H9 (cell line): ENCODE data around the gene GUK1. TPM values are rescaled to one million over a fixed set of nuclear protein-coding genes. Genes with fewer than 3 reads are reported as not detected.

Source experiments
- DNase-seq: peaks from one replicate; pipeline ENCODE4 v3.0.0-alpha.2; 2017
- H2AFZ ChIP-seq: one replicate; pipeline ENCODE4 v1.6.1; 2013; ENCODE audit warnings: mild to moderate bottlenecking, low read length, control low read depth, moderate library complexity
- H2AK5ac ChIP-seq: 2 replicates; pipeline ENCODE4 v1.6.1; 2013; ENCODE audit warnings: low read length, control low read depth, mixed read lengths; ENCODE audit not compliant: insufficient read length
- H2BK120ac ChIP-seq: one replicate; pipeline ENCODE4 v1.6.1; 2013; ENCODE audit warnings: low read depth, mild to moderate bottlenecking, low read length, control low read depth, inconsistent platforms; ENCODE audit not compliant: poor library complexity, severe bottlenecking
- H2BK12ac ChIP-seq: 2 replicates; pipeline ENCODE4 v1.6.1; 2013; ENCODE audit warnings: low read length, control low read depth, mixed read lengths, low read depth; ENCODE audit not compliant: insufficient read length
- H2BK15ac ChIP-seq: 2 replicates; pipeline ENCODE4 v1.6.1; 2013; ENCODE audit warnings: low read depth, low read length, control low read depth
- H2BK20ac ChIP-seq: one replicate; pipeline ENCODE4 v1.6.1; 2013; ENCODE audit warnings: low read depth, mild to moderate bottlenecking, low read length, control low read depth, inconsistent platforms; ENCODE audit not compliant: poor library complexity, severe bottlenecking
- H2BK5ac ChIP-seq: 2 replicates; pipeline ENCODE4 v1.6.1; 2013; ENCODE audit warnings: low read length, control low read depth, mixed read lengths; ENCODE audit not compliant: insufficient read length
- H3K14ac ChIP-seq: 2 replicates; pipeline ENCODE4 v1.6.1; 2013; ENCODE audit warnings: low read length, control low read depth; ENCODE audit not compliant: insufficient read depth
- H3K18ac ChIP-seq: 2 replicates; pipeline ENCODE4 v1.6.1; 2013; ENCODE audit warnings: low read depth, mild to moderate bottlenecking, mixed read lengths, low read length, control low read depth; ENCODE audit not compliant: insufficient read length
- H3K23ac ChIP-seq: 2 replicates; pipeline ENCODE4 v1.6.1; 2013; ENCODE audit warnings: low read length, control low read depth, mixed read lengths, low read depth; ENCODE audit not compliant: insufficient read length
- H3K23me2 ChIP-seq: 2 replicates; pipeline ENCODE4 v1.6.1; 2013; ENCODE audit warnings: low read depth, mild to moderate bottlenecking, mixed read lengths, low read length, control low read depth; ENCODE audit not compliant: insufficient read length, poor library complexity, severe bottlenecking
- H3K27ac ChIP-seq: 2 replicates; pipeline ENCODE4 v1.5.1; 2013; ENCODE audit warnings: low read length, control low read depth, mixed read lengths, low read depth; ENCODE audit not compliant: insufficient read length
- H3K27me3 ChIP-seq: 2 replicates; pipeline ENCODE4 v1.6.1; 2013; ENCODE audit warnings: low read length, control low read depth, inconsistent platforms; ENCODE audit not compliant: insufficient read depth
- H3K4ac ChIP-seq: 2 replicates; pipeline ENCODE4 v1.6.1; 2013; ENCODE audit warnings: low read depth, mild to moderate bottlenecking, control low read depth, inconsistent platforms, low read length, moderate library complexity
- H3K4me1 ChIP-seq: 2 replicates; pipeline ENCODE4 v1.6.1; 2013; ENCODE audit warnings: low read length, control low read depth, inconsistent platforms; ENCODE audit not compliant: insufficient read depth
- H3K4me2 ChIP-seq: 2 replicates; pipeline ENCODE4 v1.6.1; 2013; ENCODE audit warnings: low read length, control low read depth, mixed read lengths; ENCODE audit not compliant: insufficient read length, insufficient read depth
- H3K56ac ChIP-seq: 2 replicates; pipeline ENCODE4 v1.6.1; 2013; ENCODE audit warnings: low read depth, mild to moderate bottlenecking, mixed read lengths, low read length, control low read depth; ENCODE audit not compliant: insufficient read length
- H3K79me1 ChIP-seq: 2 replicates; pipeline ENCODE4 v1.6.1; 2013; ENCODE audit warnings: low read depth, mild to moderate bottlenecking, moderate library complexity, low read length, control low read depth, inconsistent platforms; ENCODE audit not compliant: insufficient read depth, poor library complexity, severe bottlenecking
- H3K79me2 ChIP-seq: 2 replicates; pipeline ENCODE4 v1.6.1; 2013; ENCODE audit warnings: low read length, control low read depth, inconsistent platforms; ENCODE audit not compliant: insufficient read depth
- H3K9ac ChIP-seq: 2 replicates; pipeline ENCODE4 v1.6.1; 2013; ENCODE audit warnings: low read length, control low read depth, mixed read lengths; ENCODE audit not compliant: insufficient read length; ENCODE audit errors: extremely low read depth
- H3K9me3 ChIP-seq: one replicate; pipeline ENCODE4 v1.6.1; 2013; ENCODE audit warnings: low read depth, low read length, inconsistent platforms; ENCODE audit not compliant: control insufficient read depth
- H3T11ph ChIP-seq: one replicate; pipeline ENCODE4 v1.6.1; 2013; ENCODE audit warnings: mild to moderate bottlenecking, low read length, control low read depth, inconsistent platforms
- H4K20me1 ChIP-seq: one replicate; pipeline ENCODE4 v1.6.1; 2013; ENCODE audit not compliant: control insufficient read depth, insufficient read length, insufficient read depth
- H4K5ac ChIP-seq: 2 replicates; pipeline ENCODE4 v1.6.1; 2013; ENCODE audit warnings: low read depth, mild to moderate bottlenecking, mixed read lengths, low read length, control low read depth; ENCODE audit not compliant: insufficient read length
- H4K8ac ChIP-seq: replicated peaks from 2 replicates; pipeline ENCODE4 v1.6.1; 2013; ENCODE audit warnings: low read length, control low read depth, mixed read lengths, low read depth; ENCODE audit not compliant: insufficient read length
- H4K91ac ChIP-seq: 2 replicates; pipeline ENCODE4 v1.6.1; 2013; ENCODE audit warnings: low read depth, mild to moderate bottlenecking, moderate library complexity, mixed read lengths, low read length, control low read depth; ENCODE audit not compliant: insufficient read length
- H3K27ac Mint-ChIP-seq, 3 experiments: 2 replicates in 2 of 3; 3 replicates in 1 of 3; pipeline ENCODE4 v1.8.0; 2020 to 2021; ENCODE audit warnings: mixed read lengths in 3 of 3, mild to moderate bottlenecking in 1 of 3, moderate library complexity in 1 of 3
- H3K27me3 Mint-ChIP-seq: 2 replicates; pipeline ENCODE4 v1.8.0; 2021; ENCODE audit warnings: low read depth, mild to moderate bottlenecking, moderate library complexity, mixed read lengths
- H3K36me3 Mint-ChIP-seq, 3 experiments: 2 replicates in 2 of 3; 3 replicates in 1 of 3; pipeline ENCODE4 v1.8.0; 2020 to 2021; ENCODE audit warnings: low read depth in 3 of 3, mixed read lengths in 3 of 3; ENCODE audit not compliant: insufficient read depth in 1 of 3
- H3K4me1 Mint-ChIP-seq, 2 experiments: 2 replicates each; pipeline ENCODE4 v1.8.0; 2020; ENCODE audit warnings: mixed read lengths in 2 of 2
- H3K4me3 Mint-ChIP-seq, 2 experiments: 2 replicates in 1 of 2; 3 replicates in 1 of 2; pipeline ENCODE4 v1.8.0; 2020 to 2021; ENCODE audit warnings: mild to moderate bottlenecking in 2 of 2, mixed read lengths in 2 of 2, moderate library complexity in 1 of 2
- H3K9me3 Mint-ChIP-seq, 2 experiments: 2 replicates in 1 of 2; 3 replicates in 1 of 2; pipeline ENCODE4 v1.8.0; 2020; ENCODE audit warnings: mild to moderate bottlenecking in 2 of 2, mixed read lengths in 2 of 2, moderate library complexity in 1 of 2
- WGBS: extraction: QIAGEN DNeasy Blood & Tissue Kit; methylation state at CpG from one replicate; pipeline ENCODE4 v1.1.7; 2013; ENCODE audit warnings: missing lambda C conversion rate, low lambda C conversion rate, mixed read lengths; ENCODE audit not compliant: insufficient read length; ENCODE audit errors: extremely low coverage; 5-methylcytosine and 5-hydroxymethylcytosine counted together
- total RNA-seq: library from RNA; stranded (reverse); gene quantifications from 2 replicates; pipeline ENCODE4 v1.2.1, GENCODE V29; 2021
- TF ChIP-seq, protein P1 (sequence below): fragments of 200-600 bp; sonication (generic); conservative IDR thresholded peaks from 3 replicates; pipeline ENCODE4 v1.8.0; 2021; ENCODE audit warnings: antibody characterized with exemption, mild to moderate bottlenecking

The GUK1 gene
- total RNA-seq, 1 experiment from 2014 or later, result 88.2 TPM

DNA sequence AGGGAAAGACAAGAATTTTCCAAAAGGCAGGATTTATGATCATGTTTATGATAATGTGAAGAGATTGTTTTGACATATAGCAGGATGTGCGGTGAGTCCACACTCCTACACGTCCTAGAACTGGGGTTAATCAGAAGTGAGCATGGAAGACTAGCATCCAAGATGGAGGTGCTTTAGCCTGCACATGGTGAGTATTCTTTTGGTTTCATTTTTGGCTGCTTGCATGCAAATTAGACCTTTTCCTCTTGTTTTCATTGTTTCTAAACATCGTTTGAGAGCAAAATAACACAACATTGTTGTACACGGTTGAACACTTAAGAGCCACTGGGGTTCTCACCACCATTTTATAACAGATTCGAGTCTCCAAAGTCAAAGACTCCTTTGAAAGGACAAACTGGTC lies 14.9 kb upstream of the GUK1 start:
- no peaks in the 10 kb centered on the region for H3K23me2 ChIP-seq
- H3K4me1 Mint-ChIP-seq, result 0 out of 4 replicates have a peak, but pooled peaks cover 0 to 3% of the 10 kb centered on the region in 2 experiments
- H3K27me3 ChIP-seq, result peaks cover 2% of the 10 kb centered on the region; the same call in 1 of the 2 replicates
- no peak overlapping the region for H3K4me2 ChIP-seq
- H3K27me3 Mint-ChIP-seq, result peaks cover 82% of the 10 kb centered on the region
- no peak overlapping the region for H4K91ac ChIP-seq
- DNase-seq, result no peak
- H3K23ac ChIP-seq, result no peak overlapping the region
- no peak overlapping the region for H2BK20ac ChIP-seq
- no peak overlapping the region for H2BK12ac ChIP-seq
- H2BK15ac ChIP-seq, result no peak overlapping the region
- H2BK120ac ChIP-seq, result no peak overlapping the region
- no peak overlapping the region for H2AK5ac ChIP-seq
- WGBS, result no CpG with 5 or more reads among the region's 5 CpGs
- H3K9me3 Mint-ChIP-seq, result peaks cover under 1 to 4% of the 10 kb centered on the region in 2 experiments; a peak in 2 of 5 replicates
- H3K18ac ChIP-seq, result no peak overlapping the region
- no peak overlapping the region for H3K4me3 Mint-ChIP-seq
- H3T11ph ChIP-seq, result no peak overlapping the region
- no peak overlapping the region for H3K14ac ChIP-seq
- no peaks in the 10 kb centered on the region for H3K79me1 ChIP-seq
- no peaks in the 10 kb centered on the region for H3K9me3 ChIP-seq
- H3K4ac ChIP-seq, result no peak overlapping the region
- H3K79me2 ChIP-seq, result no peaks in the 10 kb centered on the region
- TF ChIP-seq, protein P1, sequence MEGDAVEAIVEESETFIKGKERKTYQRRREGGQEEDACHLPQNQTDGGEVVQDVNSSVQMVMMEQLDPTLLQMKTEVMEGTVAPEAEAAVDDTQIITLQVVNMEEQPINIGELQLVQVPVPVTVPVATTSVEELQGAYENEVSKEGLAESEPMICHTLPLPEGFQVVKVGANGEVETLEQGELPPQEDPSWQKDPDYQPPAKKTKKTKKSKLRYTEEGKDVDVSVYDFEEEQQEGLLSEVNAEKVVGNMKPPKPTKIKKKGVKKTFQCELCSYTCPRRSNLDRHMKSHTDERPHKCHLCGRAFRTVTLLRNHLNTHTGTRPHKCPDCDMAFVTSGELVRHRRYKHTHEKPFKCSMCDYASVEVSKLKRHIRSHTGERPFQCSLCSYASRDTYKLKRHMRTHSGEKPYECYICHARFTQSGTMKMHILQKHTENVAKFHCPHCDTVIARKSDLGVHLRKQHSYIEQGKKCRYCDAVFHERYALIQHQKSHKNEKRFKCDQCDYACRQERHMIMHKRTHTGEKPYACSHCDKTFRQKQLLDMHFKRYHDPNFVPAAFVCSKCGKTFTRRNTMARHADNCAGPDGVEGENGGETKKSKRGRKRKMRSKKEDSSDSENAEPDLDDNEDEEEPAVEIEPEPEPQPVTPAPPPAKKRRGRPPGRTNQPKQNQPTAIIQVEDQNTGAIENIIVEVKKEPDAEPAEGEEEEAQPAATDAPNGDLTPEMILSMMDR, result no peak
- H4K8ac ChIP-seq, result no peak overlapping the region
- no peak overlapping the region for H3K9ac ChIP-seq
- H4K20me1 ChIP-seq, result no peaks in the 10 kb centered on the region
- no peak overlapping the region for H4K5ac ChIP-seq
- no peaks in the 10 kb centered on the region for H3K4me1 ChIP-seq
- no peak overlapping the region for H3K27ac Mint-ChIP-seq
- H3K27ac ChIP-seq, result no peak overlapping the region
- no peak overlapping the region for H2AFZ ChIP-seq
- no peak overlapping the region for H3K56ac ChIP-seq
- H2BK5ac ChIP-seq, result no peak overlapping the region
- no peaks in the 10 kb centered on the region for H3K36me3 Mint-ChIP-seq
